GM12878 (cell line): Measurements from ENCODE around the gene SLC37A3. TPM values are rescaled to one million over a fixed set of nuclear protein-coding genes. Genes with fewer than 3 reads are reported as not detected.

Experiments used
- ATAC-seq: fragments of 200-7000 bp; cut with Tn5 transposase; 3 replicates; pipeline ENCODE4 v1.9.1; 2020; ENCODE audit warnings: mild to moderate bottlenecking, moderate library complexity
- BruUV-seq: library from RNA; stranded (reverse); fragments of 400-500 nt; replicated peaks from 2 replicates; lab custom pipeline; 2021; lab: Mats Ljungman, UMichigan
- CTCF ChIA-PET: fragments of 300-600 bp; sonication (Branson Sonifier 250); formaldehyde crosslinking; extraction: SDS; loops from one replicate; lab custom pipeline; 2021; ENCODE audit warnings: inconsistent platforms; lab: Yijun Ruan, JAX
- POLR2A ChIA-PET: fragments of 350-600 bp; formaldehyde crosslinking; extraction: SDS; loops from one replicate; lab custom pipeline; 2021; ENCODE audit warnings: inconsistent platforms; lab: Charles Lee
- RAD21 ChIA-PET: fragments of 300-600 bp; sonication (Branson Sonifier 250); formaldehyde crosslinking; loops from one replicate; lab custom pipeline; 2023; ENCODE audit warnings: antibody characterized with exemption; ENCODE audit not compliant: unreplicated experiment; lab: Charles Lee
- SMC1A ChIA-PET: fragments of 300-600 bp; sonication (Branson Sonifier 250); formaldehyde crosslinking; loops from one replicate; lab custom pipeline; 2023; ENCODE audit not compliant: unreplicated experiment, uncharacterized antibody; lab: Charles Lee
- DNase-seq: peaks from one replicate; pipeline ENCODE4 v3.0.0-alpha.2; 2011; ENCODE audit warnings: low read depth, low spot score
- FAIRE-seq: peaks from 3 replicates; lab custom pipeline; 2011; peaks lifted over from hg19 to GRCh38; lab: Jason Lieb, UNC
- H2AFZ ChIP-seq: 2 replicates; pipeline ENCODE4 v1.6.0; 2011; ENCODE audit warnings: low read depth, low read length, control low read depth; ENCODE audit not compliant: control insufficient read depth
- H3K27ac ChIP-seq: 2 replicates; pipeline ENCODE4 v1.5.1; 2011; ENCODE audit warnings: control low read depth; ENCODE audit not compliant: control insufficient read depth, insufficient read depth
- H3K27me3 ChIP-seq, 2 experiments: replicated peaks in 1 of 2; 2 replicates each; pipeline versions ENCODE4 v1.6.0 to v1.6.1; 2011; ENCODE audit warnings: low read length in 1 of 2; ENCODE audit not compliant: control insufficient read depth in 2 of 2, insufficient read depth in 2 of 2
- H3K36me3 ChIP-seq, 2 experiments: 2 replicates each; pipeline ENCODE4 v1.5.1; 2011; ENCODE audit warnings: low read length in 1 of 2; ENCODE audit not compliant: control insufficient read depth in 2 of 2, insufficient read depth in 2 of 2
- H3K4me1 ChIP-seq: 2 replicates; pipeline ENCODE4 v1.6.1; 2011; ENCODE audit warnings: mild to moderate bottlenecking, low read length, moderate library complexity, mixed read lengths; ENCODE audit not compliant: control insufficient read depth, insufficient read depth
- H3K4me2 ChIP-seq: 2 replicates; pipeline ENCODE4 v1.6.0; 2011; ENCODE audit warnings: control low read depth; ENCODE audit not compliant: control insufficient read depth, insufficient read depth
- H3K4me3 ChIP-seq: fragments of 200-600 bp; sonication (generic); 2 replicates; pipeline ENCODE4 v1.5.1; 2016
- H3K79me2 ChIP-seq: 2 replicates; pipeline ENCODE4 v1.6.0; 2011; ENCODE audit warnings: low read length; ENCODE audit not compliant: control insufficient read depth, insufficient read depth
- H3K9ac ChIP-seq: 2 replicates; pipeline ENCODE4 v1.8.0; 2011; ENCODE audit warnings: low read length, control low read depth, mixed read lengths; ENCODE audit not compliant: control insufficient read depth, insufficient read depth
- H3K9me3 ChIP-seq: replicated peaks from 3 replicates; pipeline ENCODE4 v1.5.1; 2011; ENCODE audit warnings: mild to moderate bottlenecking, low read length; ENCODE audit not compliant: control insufficient read depth, insufficient read depth
- H4K20me1 ChIP-seq: 2 replicates; pipeline ENCODE4 v1.6.0; 2011; ENCODE audit not compliant: control insufficient read depth, insufficient read depth
- ATF3 ChIP-seq: IDR thresholded peaks from 2 replicates; pipeline ENCODE4 v1.6.1; 2011; ENCODE audit warnings: low read depth, mild to moderate bottlenecking, low read length, moderate library complexity, borderline replicate concordance; ENCODE audit errors: extremely low read depth
- BACH1 ChIP-seq: fragments of 450-650 bp; IDR thresholded peaks from 2 replicates; pipeline ENCODE4 v1.6.1; 2017; ENCODE audit warnings: mild to moderate bottlenecking, borderline replicate concordance
- BCL11A ChIP-seq: IDR thresholded peaks from 2 replicates; pipeline ENCODE4 v1.6.1; 2011; ENCODE audit warnings: low read depth, low read length
- CEBPB ChIP-seq, 2 experiments: fragments of 150-350 bp in 1 of 2; IDR thresholded peaks; 2 replicates each; pipeline ENCODE4 v1.6.1; 2012 to 2014; ENCODE audit warnings: low read depth in 2 of 2, low read length in 2 of 2, borderline replicate concordance in 1 of 2, inconsistent platforms in 1 of 2
- DPF2 ChIP-seq: fragments of 450-650 bp; IDR thresholded peaks from 2 replicates; pipeline ENCODE4 v1.6.1; 2017; ENCODE audit warnings: mild to moderate bottlenecking
- HDAC2 ChIP-seq: fragments of 200-600 bp; sonication (generic); IDR thresholded peaks from 2 replicates; pipeline ENCODE4 v1.6.1; 2017
- HDAC6 ChIP-seq: fragments of 200-600 bp; sonication (generic); IDR thresholded peaks from one replicate; pipeline ENCODE4 v1.8.0; 2017; ENCODE audit warnings: antibody characterized with exemption; ENCODE audit not compliant: unreplicated experiment
- KLF5 ChIP-seq: fragments of 450-650 bp; IDR thresholded peaks from 2 replicates; pipeline ENCODE4 v1.6.1; 2014; ENCODE audit warnings: mild to moderate bottlenecking; ENCODE audit not compliant: partially characterized antibody
- MEF2A ChIP-seq: IDR thresholded peaks from 2 replicates; pipeline ENCODE4 v1.6.1; 2011; ENCODE audit warnings: low read depth, mild to moderate bottlenecking, low read length, moderate library complexity; ENCODE audit not compliant: insufficient read depth
- MTA2 ChIP-seq: fragments of 450-650 bp; IDR thresholded peaks from 2 replicates; pipeline ENCODE4 v1.6.1; 2016; ENCODE audit warnings: low read depth, mild to moderate bottlenecking, moderate library complexity
- MYC ChIP-seq: IDR thresholded peaks from 2 replicates; pipeline ENCODE4 v1.6.1; 2011; ENCODE audit warnings: mild to moderate bottlenecking, low read length, moderate library complexity, inconsistent platforms; ENCODE audit not compliant: insufficient read depth, insufficient replicate concordance, insufficient read length, severe bottlenecking
- NR2C2 ChIP-seq: IDR thresholded peaks from 2 replicates; pipeline ENCODE4 v1.6.1; 2011; ENCODE audit warnings: borderline replicate concordance, low read depth; ENCODE audit not compliant: control insufficient read depth, insufficient read length
- PML ChIP-seq: IDR thresholded peaks from 2 replicates; pipeline ENCODE4 v1.6.1; 2012; ENCODE audit warnings: low read length, inconsistent platforms
- POLR2A ChIP-seq: IDR thresholded peaks from 2 replicates; pipeline ENCODE4 v1.6.1; 2011; ENCODE audit warnings: low read depth, mild to moderate bottlenecking, low read length
- POLR2AphosphoS5 ChIP-seq: IDR thresholded peaks from 2 replicates; pipeline ENCODE4 v1.6.1; 2011; ENCODE audit warnings: mild to moderate bottlenecking, low read length, inconsistent platforms
- RELA ChIP-seq: fragments of 450-650 bp; IDR thresholded peaks from 2 replicates; pipeline ENCODE4 v1.8.0; 2014; ENCODE audit warnings: borderline replicate concordance; ENCODE audit not compliant: partially characterized antibody
- SIX5 ChIP-seq: IDR thresholded peaks from 2 replicates; pipeline ENCODE4 v1.6.1; 2011; ENCODE audit warnings: mild to moderate bottlenecking, low read depth, low read length, moderate library complexity; ENCODE audit not compliant: severe bottlenecking
- YBX1 ChIP-seq: fragments of 450-650 bp; IDR thresholded peaks from 2 replicates; pipeline ENCODE4 v1.6.1; 2016; ENCODE audit warnings: antibody characterized with exemption
- ZNF274 ChIP-seq: IDR thresholded peaks from one replicate; pipeline ENCODE4 v1.8.0; 2011; ENCODE audit not compliant: insufficient read length, insufficient read depth
- WGBS: methylation state at CpG from one replicate; pipeline ENCODE4 v1.1.6; 2016; ENCODE audit warnings: low lambda C conversion rate; ENCODE audit not compliant: insufficient replicate concordance, insufficient coverage; ENCODE audit errors: missing lambda C conversion rate; 5-methylcytosine and 5-hydroxymethylcytosine counted together
- in situ Hi-C: fragments of 300-500 bp; cut with MboI; formaldehyde crosslinking; loops from 9 replicates; pipeline ENCODE4 v1.14.3; 2018; ENCODE audit warnings: mixed read lengths
- intact Hi-C: fragments of 100-400 bp; cut with micrococcal nuclease; formaldehyde crosslinking; loops from one replicate; pipeline ENCODE4 v1.14.2; 2022; ENCODE audit not compliant: unreplicated experiment
- polyA plus RNA-seq, 11 experiments: library from polyadenylated mRNA; depleted of rRNA in 4 of 11; unstranded in 6 of 11; stranded (reverse) in 5 of 11; fragments of >200 nt; fragmentation: Nextera tagmentation in 4 of 11; fragmentation: Illumina TruSeq in 1 of 11; extraction: Ambion mirVana in 4 of 11; extraction: Trizol in 1 of 11; gene quantifications; 1 replicate in 1 of 11; 2 replicates in 10 of 11; pipeline versions ENCODE4 v1.2.1 to v1.2.3, GENCODE V29; 2011 to 2016; ENCODE audit warnings: inconsistent platforms in 2 of 11, missing spikeins in 2 of 11, low read depth in 1 of 11
- total RNA-seq, 4 experiments: library from RNA; depleted of rRNA in 3 of 4; stranded (reverse); fragments of >200 nt in 3 of 4; fragmentation: Illumina TruSeq in 1 of 4; extraction: Trizol in 1 of 4; gene quantifications; 2 replicates each; pipeline versions ENCODE4 v1.2.1 to v1.2.3, GENCODE V29; 2013 to 2021

Gene SLC37A3
- total and polyA plus RNA-seq, 10 of the 15 experiments (the other 5 are each of a cell fraction or from before 2014, with no cell fraction given) = 3.7 to 13.6 (median 11.0) TPM

GRCh38 chr7:140383954-140384713, 14.2 kb downstream of the SLC37A3 start:
- intact Hi-C loops (no loop called here), in situ Hi-C loops (no loop called here)
- ChIA-PET RAD21 (no interaction called here), CTCF (interaction anchor here (0.8 to 1.1 kb wide), 2 partner anchors 9 to 950 kb away, joined by 3 to 4 read pairs; no protein-coding TSS in a partner anchor), POLR2A (interaction anchor here (0.6 kb wide), 1 partner anchor 12 kb away, joined by 3 read pairs; no protein-coding TSS in a partner anchor), SMC1A (interaction anchor here (0.6 to 1.5 kb wide), 2 partner anchors 9 to 212 kb away, joined by 3 read pairs; no protein-coding TSS in a partner anchor)
- Histone ChIP-seq H3K4me3 (no peak overlapping the region), H3K9ac (no peak overlapping the region), H3K79me2 (no peaks in the 10 kb centered on the region), H2AFZ (no peak overlapping the region), H3K27ac (no peak overlapping the region), H3K9me3 (no peaks in the 10 kb centered on the region), H4K20me1 (no peaks in the 10 kb centered on the region), H3K27me3 (no peaks in the 10 kb centered on the region), H3K4me2 (no peak overlapping the region), H3K4me1 (no peaks in the 10 kb centered on the region), H3K36me3 (peaks cover 0 to 3% of the 10 kb centered on the region in 2 experiments; a peak in 1 of 4 replicates)
- ATAC-seq (no peak), DNase-seq (no peak), FAIRE-seq (no peak)
- TF ChIP-seq MEF2A (no peak), CEBPB (IDR thresholded peaks at IDR 0.05; ENCODE audit: borderline replicate concordance in 1 of 2, low read depth in 2 of 2, low read length in 2 of 2) (no peak), YBX1 (no peak), HDAC6 (no peak), ZNF274 (no peak), PML (no peak), HDAC2 (no peak), RELA (no peak), BACH1 (no peak), ATF3 (no peak), SIX5 (no peak), KLF5 (no peak), NR2C2 (no peak), BCL11A (no peak), DPF2 (no peak), POLR2A (no peak), MTA2 (no peak), MYC (no peak), POLR2AphosphoS5 (no peak)
- BruUV-seq = no TSS peak
- 98% methylated on average over 6 of the region's 6 CpGs for WGBS
